ENCODE results near the gene SPTSSB.

Gene SPTSSB

GRCh38 chr3:161343540-161343939 is 27.8 kb downstream of the SPTSSB start:
- TF ChIP-seq CTCF (IDR thresholded peaks at IDR 0.05; ENCODE audit: low read depth, low read length, missing control alignments): no peak
- DNase-seq (ENCODE audit: low read depth): no peak
- no peak overlapping the region for H3K4me3 ChIP-seq (ENCODE audit: low read depth, low read length)

DNA sequence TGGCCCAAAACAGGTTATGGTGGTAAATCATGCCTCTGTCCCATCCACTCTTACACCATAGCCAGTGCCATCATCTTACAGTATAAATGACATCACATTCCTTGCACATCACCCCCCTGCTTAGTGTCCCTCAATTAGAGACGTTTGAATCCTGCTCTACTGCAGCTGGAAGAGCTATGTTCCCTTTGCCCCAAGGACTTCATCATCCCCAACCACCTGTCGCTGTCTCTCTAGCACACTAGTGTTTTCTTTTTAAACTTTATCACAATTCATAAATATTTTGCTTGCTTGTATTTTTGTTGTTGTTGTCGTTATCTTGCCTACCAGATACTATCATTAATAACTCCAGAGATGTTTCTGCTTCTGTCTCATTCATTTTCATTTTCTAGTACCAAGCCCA is 28.7 kb downstream of the SPTSSB start:
- DNase-seq (ENCODE audit: low read depth): no peak
- TF ChIP-seq CTCF (IDR thresholded peaks at IDR 0.05; ENCODE audit: low read depth, low read length, missing control alignments): no peak
- no peak overlapping the region for H3K4me3 ChIP-seq (ENCODE audit: low read depth, low read length)

DNA sequence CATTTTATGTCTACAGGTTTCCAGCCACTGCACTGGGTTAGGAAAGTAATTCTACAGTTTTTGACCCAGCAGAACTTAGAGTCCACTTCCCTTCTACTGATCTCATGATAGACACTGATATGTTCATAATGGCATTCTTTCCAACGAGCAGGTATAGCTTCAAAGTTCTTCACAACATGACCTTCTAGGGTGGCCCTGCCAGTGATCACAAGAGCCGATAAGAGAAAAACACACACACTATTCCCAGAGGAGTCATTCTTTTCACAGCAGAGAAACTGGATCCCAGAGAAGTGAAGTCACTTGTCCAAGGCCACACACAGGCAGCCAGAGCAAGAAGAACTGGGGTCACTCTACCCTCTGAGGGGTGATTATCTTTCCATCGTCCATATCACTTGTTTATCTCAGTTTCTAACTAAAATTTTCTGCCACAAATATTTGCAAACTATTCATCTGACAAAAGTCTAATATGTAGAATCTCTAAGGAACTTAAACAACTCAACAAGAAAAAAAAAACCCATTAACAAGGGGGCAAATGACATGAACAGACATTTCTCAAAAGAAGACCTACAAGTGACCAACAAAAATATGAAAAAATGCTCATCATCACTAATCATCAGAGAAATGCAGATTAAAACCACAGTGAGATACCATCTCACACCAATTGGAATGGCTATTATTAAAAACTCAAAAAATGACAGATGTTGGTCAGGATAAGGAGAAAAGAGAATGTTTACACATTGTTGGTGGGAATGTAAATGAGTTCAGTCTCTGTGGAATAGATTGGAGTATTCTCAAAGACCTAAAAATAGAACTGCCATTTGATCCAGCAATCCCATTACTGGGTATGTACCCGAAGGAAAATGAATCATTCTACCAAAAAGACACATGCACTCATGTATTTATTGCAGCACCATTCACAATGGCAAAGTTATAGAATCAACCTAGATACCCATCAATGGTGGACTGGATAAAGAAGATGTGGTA is 31.5 kb downstream of the SPTSSB start:
- TF ChIP-seq CTCF (IDR thresholded peaks at IDR 0.05; ENCODE audit: low read depth, low read length, missing control alignments): no peak
- no peak for DNase-seq (ENCODE audit: low read depth)
- no peak overlapping the region for H3K4me3 ChIP-seq (ENCODE audit: low read depth, low read length)

- TF ChIP-seq CTCF (IDR thresholded peaks at IDR 0.05; ENCODE audit: low read depth, low read length, missing control alignments): no peak
- no peak for DNase-seq (ENCODE audit: low read depth)
- no peak overlapping the region for H3K4me3 ChIP-seq (ENCODE audit: low read depth, low read length)
Observed at GRCh38 chr3:161337311-161337710, 34.0 kb downstream of the SPTSSB start.

- H3K4me3 ChIP-seq (ENCODE audit: low read depth, low read length): no peak overlapping the region
- DNase-seq (ENCODE audit: low read depth): no peak
- no peak for TF ChIP-seq CTCF (IDR thresholded peaks at IDR 0.05; ENCODE audit: low read depth, low read length, missing control alignments)
Observed at GRCh38 chr3:161336661-161337060, 34.7 kb downstream of the SPTSSB start.

GRCh38 chr3:161333696-161334095 is 37.6 kb downstream of the SPTSSB start:
- no peak for TF ChIP-seq CTCF (IDR thresholded peaks at IDR 0.05; ENCODE audit: low read depth, low read length, missing control alignments)
- H3K4me3 ChIP-seq (ENCODE audit: low read depth, low read length): no peak overlapping the region
- no peak for DNase-seq (ENCODE audit: low read depth)

GRCh38 chr3:161332792-161333191 is 38.5 kb downstream of the SPTSSB start:
- no peak for TF ChIP-seq CTCF (IDR thresholded peaks at IDR 0.05; ENCODE audit: low read depth, low read length, missing control alignments)
- no peak overlapping the region for H3K4me3 ChIP-seq (ENCODE audit: low read depth, low read length)
- no peak for DNase-seq (ENCODE audit: low read depth)
